GM21576 (cell line): ENCODE data around the gene ZNF506.
"Not testable (repeated sequence)": the region's sequence is repeated elsewhere in the genome, so short reads cannot be mapped to it uniquely, and the experiment has no call there.

Experiments
- ATAC-seq: cut with Tn5 transposase; IDR thresholded peaks from one replicate; pipeline ENCODE4 v1.9.1; 2021; ENCODE audit warnings: mild to moderate bottlenecking, moderate library complexity; ENCODE audit not compliant: unreplicated experiment

ZNF506 gene

DNA sequence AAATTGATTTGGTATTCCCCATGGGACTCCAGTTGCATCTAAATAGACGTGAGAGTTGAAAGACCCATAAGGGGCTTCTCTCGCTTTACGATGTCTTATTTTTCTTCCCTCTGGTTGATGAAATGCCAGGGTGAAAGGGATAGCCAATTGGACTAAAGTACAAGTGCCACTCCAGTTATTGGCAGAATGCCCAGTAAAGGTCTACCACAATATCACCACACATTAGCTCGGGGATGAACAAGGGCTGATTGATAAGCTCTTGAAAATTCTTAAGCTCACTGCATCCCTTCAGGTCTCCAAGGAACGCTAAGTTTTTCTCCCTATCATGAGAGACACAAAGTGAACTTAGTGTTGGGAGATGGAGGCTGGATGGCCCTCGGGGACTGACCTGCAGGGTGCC lies 39.8 kb downstream of the ZNF506 start:
- not testable (repeated sequence) for ATAC-seq

DNA sequence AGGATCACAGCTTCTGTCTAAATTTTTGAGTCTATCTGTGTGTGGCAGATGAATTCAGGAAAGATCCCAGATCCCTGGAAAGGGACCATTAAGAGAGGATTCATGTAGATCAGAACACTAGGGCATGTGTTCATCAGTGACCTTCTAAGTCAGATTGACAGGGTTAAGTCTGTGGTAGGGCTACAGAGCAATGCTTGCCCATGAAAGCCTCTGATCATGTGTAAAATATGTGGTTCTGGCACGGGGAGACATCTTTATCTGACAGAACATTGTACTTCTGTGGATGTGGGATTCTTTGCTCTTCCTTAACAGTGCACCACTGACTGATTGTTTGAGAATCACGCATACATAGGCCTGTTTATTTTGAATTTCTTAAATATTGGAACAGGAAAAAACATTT lies 42.9 kb downstream of the ZNF506 start:
- ATAC-seq, result no peak

DNA sequence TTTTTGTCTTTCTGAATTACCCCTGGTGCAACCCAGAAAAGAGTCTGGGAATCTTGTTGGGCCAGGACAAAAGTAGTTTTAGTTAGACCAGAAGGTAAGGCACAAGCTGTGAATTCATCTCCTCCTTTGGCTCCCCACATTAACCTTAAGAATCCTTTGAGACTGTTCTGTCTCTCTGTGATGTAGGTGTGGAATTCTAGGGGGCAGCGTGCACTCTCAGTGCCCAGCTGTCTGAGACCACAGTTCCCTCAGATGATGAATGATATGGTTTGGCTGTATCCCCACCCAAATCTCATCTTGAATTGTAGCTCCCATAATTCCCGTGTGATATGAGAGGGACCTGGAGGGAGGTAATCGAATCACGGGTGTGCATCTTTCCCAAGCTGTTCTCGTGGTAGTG lies 43.9 kb downstream of the ZNF506 start:
- no peak for ATAC-seq

DNA sequence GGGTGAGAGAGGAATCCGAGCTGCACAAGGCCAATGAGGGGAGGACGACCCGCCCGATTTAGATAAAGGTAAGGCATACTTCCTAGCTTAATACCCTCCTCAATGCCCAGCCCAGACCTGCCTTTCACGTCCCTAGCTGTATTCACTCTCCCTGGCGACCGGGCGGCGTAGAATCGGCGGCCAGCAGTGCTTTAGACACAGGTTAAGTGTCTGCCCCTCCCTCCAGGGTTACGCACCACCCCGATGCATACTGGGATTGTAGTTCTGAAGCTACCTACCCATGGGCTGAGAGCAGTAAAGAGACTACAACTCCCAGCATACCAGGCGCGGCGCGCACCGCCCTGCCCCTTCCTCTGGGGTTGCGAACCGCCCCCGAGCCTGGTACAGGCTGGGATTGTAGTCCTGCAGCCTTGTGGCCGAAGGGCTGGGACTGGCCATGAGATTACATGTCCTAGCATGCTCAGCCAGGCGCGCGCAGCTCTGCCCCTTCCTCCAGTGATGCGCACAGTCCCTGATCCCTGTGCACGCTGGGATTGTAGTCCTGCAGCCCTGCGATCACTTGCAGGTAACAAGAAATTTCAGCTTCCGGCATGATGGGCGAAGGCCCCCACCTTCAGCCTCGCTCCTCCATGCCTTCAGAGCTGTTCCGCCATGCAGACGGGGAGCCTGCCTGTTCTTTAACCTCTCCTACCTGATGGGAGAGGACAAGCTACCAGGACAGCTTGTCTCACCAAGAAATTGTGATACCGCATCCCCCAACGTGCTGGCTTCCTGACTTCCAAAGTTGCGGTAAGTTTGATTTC lies 45.1 kb downstream of the ZNF506 start:
- ATAC-seq, result peak; percentile 96

DNA sequence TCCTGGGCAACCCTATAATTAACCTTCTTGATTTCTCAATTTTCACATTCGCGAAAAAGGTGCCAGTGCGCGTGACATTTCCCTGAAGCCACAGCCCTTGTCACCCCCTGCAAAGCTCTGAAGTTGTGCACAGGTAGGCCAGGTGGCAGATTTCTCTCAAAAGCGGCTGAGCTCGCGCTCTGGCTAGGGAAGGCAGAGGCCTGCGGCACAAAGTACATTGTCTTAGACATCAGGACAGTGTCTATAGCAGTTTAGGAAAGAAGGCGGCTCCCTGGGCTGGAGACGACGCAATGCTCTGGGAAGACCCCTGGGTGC lies 45.7 kb downstream of the ZNF506 start:
- peak; percentile 6 for ATAC-seq

DNA sequence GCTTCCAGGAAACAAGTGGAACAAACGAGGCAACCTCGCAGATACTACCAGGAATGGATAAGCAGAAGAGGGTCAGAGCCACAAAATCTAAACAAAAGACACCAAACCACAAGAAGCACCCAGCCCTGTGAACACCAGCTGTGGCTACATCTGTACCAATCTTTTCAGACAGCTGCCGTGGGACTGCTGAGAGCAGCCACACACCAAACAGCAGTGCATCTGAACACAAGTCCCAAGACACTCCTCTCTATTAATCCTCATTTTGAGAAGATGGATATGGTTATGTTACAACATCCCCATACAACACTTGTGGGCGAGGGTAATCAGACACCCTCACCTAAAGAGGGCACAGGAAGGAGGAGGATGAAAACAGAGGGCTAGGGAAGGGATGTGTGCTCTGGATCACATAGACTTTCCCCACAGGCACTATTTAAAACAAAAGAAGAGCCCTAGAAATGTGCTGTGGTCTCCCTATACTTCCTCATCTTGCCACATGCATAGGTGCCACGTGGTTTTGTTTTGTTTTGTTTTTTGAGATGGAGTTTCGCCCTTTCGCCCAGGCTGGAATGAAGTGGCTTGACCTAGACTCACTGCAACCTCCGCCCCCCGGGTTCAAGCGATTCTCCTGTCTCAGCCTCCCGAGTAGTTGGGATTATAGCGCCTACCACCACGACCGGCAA lies 47.1 kb downstream of the ZNF506 start:
- ATAC-seq, result no peak

DNA sequence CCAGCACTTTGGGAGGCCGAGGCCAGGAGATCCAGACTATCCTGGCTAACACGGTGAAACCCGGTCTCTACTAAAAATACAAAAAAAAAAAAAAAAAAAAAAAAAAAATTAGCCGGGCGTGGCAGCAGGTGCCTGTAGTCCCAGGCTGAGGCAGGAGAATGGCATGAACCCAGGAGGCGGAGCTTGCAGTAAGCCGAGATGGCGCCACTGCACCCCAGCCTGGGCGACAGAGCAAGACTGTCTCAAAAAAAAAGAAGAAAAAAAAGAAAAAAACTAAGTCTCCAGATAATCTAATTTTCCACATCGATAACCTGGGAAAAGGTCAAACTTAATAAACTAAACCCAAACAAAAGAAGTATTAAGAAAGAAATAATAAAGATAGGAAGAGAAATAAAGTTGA lies 49.6 kb downstream of the ZNF506 start:
- not testable (repeated sequence) for ATAC-seq

DNA sequence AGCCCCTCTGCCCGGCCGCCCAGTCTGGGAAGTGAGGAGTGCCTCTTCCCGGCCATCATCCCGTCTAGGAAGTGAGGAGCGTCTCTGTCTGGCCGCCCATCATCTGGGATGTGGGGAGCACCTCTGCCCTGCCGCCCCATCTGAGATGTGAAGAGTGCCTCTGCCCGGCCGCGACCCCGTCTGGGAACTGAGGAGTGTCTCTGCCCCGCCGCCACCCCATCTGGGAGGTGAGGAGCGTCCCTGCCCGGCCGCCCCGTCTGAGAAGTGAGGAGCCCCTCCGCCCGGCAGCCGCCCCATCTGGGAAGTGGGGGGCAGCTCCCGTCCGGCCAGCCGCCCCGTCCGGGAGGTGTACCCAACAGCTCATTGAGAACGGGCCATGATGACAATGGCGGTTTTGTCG lies 51.6 kb downstream of the ZNF506 start:
- ATAC-seq, result not testable (repeated sequence)

DNA sequence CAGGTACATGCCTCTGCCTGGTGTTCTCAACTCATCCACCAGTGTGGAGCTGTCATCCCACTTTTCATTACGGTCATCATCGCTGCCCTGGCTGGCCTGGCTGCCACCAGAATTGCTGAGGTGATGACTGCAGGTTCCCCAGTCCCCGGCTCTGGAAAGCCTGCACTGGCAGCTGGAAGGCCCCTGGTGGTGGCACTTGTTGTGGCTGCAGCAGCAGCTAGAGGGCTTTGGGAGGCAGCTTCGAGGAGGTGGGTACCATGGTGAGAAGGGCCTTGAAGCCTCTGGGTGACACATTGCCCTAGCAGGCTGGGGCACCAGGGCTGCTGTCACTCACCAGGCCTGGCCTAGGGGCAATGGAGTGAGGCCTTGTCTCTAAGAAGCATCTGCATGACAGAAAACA lies 63.4 kb downstream of the ZNF506 start:
- ATAC-seq, result no peak

DNA sequence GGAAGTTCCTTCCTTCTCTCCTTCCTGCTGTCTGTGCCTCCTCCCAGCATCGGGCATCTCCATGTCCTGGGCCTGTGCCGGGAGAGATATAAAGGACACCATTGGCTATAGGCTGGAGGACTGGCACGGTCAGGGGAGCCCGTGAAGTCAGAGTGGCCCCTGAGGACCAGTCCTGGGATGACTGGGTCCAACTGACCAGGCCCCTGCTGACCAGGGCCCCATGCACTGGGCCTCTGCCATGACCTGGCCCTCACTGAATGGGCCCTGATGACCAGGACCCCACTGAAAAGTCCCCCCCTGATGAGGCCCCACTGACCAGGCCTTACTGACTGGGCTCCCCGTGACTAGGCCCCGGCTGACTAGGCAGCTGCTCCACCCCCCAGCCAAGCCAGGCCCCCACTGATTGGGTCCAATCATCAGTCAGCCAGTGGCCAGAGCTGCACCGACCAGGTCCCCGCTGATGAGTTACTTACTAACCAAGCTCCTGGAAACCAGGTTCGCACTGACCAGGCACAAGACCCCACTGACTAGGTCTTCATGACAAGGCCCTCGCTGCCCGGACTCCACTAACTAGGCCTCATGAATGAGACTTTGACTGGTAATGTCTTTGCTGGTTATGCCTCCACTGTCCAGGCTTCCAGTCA lies 68.7 kb downstream of the ZNF506 start:
- ATAC-seq, result no peak

DNA sequence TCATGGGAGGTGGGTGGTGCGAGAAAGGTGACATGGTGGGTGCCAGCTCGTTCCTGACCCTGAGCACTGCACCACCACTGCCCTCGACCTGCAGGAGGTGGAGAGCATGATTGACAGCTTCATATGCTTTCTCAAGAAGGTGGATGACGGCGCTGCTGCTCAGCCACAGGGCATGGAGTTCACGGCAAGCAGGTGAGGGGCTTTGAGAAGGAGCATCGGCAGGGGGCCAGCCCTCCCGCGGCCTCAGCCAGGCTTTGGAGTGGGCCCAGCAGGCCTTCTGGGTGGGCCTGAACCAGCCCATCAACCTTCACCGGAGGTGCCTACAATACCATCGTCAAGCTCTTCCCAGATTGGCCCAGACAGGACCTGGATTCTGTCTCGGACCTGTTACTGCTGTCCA lies 69.7 kb downstream of the ZNF506 start:
- ATAC-seq, result no peak

DNA sequence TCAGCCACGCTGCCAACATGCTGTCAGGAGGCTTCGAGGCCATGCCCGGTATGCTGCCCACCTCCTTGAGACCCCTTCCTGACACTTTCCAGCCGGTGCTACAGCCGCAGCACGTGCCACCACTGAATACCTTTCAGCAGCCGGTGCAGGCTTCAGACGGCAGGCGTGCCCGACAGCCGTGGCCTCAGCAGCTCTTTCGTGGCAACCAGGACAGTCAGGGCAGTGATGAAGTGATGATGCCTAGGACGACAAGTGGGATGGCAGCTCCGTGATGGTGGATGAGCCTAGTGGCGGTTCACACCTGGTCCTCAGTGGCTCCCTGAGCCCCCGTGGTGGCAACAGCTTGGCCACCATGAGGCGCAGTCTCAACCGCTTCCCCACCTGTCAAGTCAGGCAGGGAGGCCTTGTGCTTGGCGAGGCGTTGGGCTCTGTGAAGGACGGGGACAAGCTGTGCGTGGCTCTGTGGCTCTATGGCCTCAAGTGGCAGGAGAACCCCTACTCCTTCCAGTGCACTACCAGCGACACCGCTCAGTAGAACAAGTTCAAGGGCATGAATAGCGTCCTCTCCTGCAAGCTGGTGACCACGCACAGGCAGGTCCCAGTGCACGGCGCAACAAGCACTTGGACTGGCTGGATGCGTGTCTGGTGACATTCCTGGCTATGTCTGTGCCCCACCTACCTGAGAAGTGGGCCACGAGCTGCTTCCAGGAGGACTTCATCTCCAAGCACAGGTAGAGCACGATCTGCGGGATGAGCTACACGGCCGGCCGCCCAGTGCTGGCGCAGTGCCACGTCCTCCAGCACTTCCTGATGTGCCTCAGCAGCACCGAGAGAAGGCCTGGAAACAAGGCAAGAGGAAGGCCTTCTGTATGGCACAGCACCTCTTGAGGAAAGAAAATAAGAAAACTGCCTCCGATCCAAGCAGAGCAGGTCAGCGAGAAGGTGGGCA lies 70.4 kb downstream of the ZNF506 start:
- no peak for ATAC-seq

DNA sequence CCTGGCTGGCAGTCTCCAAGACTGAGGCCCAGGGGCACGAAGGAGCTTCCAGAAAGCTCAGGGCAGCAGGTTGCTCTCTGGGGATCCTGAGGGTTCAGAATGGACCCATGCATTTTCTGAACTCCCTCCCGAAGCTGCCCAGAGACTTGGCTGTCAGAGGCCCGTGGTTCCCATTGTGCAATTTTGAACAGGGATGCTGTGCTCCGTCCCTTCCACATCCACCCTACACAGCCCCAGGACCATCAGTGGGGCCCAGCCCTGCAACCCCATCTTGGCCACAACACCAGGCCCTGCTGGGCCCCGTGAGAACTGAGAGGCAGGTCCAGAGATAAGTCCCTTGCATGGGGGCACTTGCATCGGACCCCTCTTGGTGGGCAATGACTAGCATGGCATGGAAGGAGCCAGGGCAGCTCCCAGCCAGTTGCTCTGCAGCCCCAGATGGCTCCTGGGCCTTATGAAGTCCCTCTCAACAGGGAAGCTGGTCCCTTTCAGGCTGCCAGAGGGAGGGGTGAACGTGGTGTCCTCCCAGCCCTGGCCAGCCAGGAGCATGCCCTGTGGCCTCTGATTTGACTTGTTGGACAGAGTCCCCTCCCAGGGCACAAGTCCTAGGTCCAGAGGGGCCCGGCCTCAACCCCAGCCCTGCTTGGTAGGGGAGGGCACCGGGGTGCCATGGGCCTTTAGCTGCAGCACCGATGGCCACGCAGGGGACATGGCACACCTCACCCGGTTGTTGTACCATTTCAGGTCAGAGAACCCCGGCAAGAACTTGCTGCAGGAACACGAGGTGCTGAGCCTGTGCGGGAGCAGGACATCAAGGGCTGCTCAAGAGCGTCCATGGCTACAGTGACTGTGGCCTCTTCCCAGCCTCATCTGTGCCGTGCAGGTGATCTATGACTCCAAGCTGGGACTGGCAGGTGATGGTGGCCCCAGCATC lies 71.4 kb downstream of the ZNF506 start:
- ATAC-seq, result no peak

DNA sequence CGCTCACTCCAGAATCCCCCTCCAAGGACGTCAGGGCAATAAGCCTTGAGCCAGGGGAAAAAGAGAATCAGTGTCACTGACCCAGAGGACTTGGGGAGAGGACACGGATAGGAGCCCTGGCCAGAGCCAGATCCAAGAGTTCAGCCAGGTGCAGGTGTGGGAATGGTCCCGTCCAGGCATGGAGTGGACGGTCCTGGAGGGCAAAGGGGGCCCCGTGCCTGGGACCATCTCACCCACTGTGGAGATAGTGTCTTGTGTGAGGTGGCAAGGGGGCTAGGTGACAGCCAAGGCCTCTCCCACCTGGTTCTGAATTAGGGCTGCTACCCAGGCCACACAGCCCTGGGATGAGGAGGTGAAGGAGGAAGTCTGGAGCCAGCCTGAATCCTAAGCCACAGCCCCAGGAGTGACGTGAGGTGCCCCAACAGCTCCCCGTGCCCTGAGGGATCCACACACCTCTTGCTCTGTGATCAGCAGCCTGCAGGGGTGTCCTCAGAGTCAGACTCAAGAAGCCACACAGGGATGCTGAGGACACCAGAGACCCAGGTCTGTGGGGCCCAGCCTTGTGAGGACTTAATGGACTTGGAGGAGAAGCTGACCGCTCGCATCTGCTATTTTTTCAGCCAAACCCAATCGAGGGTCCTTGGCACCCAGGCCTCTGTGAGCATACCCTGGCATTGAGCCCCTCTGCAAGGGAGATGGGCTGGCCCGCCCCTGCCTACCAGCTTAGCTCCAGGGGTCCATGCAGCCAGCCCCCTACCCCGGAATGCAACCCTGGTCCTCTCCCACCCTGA lies 72.2 kb downstream of the ZNF506 start:
- ATAC-seq, result no peak

DNA sequence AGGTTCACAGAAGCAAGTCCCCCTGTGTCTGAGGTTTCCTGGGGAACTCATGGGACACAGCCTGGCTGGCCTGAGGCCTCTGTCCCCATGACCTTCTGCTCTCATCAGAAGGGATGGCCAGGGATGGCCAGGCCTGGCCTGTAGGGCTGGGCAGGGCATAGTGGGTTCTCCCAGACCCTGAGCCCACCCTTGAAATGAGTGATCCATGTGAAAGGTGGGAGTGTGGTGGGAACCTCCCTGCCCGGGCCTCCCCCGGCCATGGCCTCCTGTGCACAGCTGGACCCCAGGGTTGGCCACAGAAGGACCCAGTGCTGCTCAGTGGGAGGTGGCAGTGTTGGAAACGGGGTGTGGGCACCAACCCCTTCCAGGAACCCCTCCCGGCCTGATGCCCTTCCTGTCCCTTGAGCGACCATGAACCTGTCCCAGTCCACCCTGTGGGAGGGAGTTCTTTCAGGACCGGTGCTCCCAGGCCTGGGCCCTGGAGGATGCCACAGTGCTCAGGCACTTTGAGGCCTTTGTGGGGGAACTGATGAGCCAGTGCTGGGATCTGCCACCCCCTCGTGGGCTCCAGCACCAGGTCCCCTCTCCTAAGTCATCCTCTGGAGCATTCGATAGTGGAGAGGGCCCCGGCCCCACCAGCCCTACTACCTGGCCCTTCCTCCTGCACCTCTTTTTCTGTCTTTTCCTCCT lies 73.2 kb downstream of the ZNF506 start:
- no peak for ATAC-seq

DNA sequence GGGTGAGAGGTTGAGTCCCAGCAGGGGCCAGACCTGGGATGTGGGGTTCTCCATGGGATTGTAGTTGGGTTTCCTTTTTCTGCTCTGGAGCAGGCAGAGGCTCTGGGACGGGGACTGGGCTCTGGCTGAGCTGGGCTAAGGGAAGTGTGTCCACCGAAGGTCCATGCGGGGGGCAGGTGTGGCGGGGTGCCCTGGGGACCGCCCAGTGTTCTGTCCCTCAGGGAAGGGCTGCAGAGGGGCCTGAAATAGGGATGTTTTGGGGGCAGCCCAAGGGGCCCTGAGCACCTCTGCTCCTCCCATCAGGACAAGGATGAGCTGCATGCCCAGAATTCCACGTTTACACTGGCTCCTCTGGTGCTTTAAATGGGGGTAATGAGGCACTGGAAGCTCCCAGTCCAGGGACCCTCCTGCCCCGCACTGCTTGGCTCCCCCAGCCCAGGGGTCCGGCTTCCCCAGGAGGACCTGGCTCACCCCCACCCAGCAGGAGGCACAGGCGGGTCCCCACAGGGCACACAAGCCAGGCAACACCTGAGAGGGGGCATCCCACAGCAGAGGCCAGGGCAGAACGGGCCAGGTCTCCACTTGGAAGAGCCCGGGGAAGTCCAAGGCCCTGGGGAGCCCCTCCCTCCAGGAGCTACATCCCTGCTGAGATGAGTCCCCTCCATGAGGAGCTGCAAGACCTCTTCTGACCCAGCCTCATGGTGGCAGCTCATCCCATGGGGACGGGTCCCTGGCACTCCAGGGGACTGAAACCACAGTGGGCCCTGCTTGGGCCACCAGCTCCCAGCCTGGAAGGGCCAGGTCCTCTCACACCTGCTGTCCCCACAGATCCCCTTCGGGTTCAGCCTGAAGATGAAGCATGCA lies 74.0 kb downstream of the ZNF506 start:
- ATAC-seq, result no peak

DNA sequence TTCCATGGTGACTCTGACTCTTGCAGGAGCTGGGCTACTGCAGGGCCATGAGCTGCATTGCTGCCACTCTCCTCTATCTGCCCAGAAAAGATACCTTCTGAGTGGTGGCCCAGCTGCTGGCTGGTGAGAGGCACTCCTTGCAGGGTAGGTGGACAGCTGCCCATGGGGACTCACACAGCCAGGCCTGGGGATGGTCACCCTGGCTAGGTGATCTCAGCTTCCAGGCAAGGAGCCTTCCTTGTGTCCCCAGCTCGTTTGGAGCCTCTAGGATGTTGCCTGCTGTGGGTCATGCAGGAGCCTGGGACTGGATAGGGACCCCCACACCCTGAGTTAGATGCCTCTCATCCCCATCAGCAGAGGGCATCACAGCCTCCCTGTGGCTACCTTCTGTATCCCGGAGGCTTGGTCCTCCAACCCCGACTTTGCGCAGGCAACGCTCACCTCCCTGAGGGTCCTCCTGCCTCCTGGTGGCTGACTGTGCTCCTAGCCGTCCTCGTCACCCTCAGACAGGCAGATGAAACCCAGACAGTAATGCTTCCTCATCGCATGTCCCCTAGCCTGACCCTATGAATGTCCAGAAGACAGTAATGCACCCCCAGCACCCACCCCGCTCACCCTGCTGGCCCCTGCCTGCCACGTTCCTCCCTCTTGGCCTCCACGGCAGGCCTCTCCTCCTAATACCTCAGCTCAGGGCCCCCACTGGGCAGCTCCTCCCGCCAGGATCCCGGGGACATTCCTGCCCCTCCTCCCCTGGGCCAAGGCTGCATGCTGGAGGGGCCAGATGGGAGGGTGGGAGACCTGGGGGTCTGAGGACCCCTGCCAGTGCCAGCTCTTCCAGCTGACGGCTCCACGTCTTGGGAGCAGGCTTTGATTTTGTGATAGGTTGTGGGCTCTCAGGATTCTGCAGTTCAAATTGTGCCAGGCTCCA lies 75.0 kb downstream of the ZNF506 start:
- no peak for ATAC-seq
